Stimulated activated CD8-positive, alpha-beta memory T cell treated with anti-CD3 and anti-CD28 coated beads, Interleukin-4, amount 100 ng/mL, for 4 hours (primary cell): ENCODE results near the gene GRIK4.

Source experiments
- DNase-seq, 2 donors: peaks; one replicate each; pipeline ENCODE4 v3.0.0-alpha.2; 2020; ENCODE audit warnings: low read depth in 2 of 2, low spot score in 1 of 2

The GRIK4 gene

GRCh38 chr11:120509346-120510053 lies 2.0 kb upstream of the GRIK4 start:
- DNase-seq = no peak

- DNase-seq = no peak
Observed at GRCh38 chr11:120510406-120511115, 987 bp upstream of the GRIK4 start.

- no peak for DNase-seq
Observed at GRCh38 chr11:120511820-120512738, 531 bp downstream of the GRIK4 start.

- no peak for DNase-seq
Observed at GRCh38 chr11:120512739-120513435, 1.3 kb downstream of the GRIK4 start.

GRCh38 chr11:120513436-120514315 lies 2.1 kb downstream of the GRIK4 start:
- no peak for DNase-seq

- no peak for DNase-seq
Observed at GRCh38 chr11:120514541-120515121, 3.1 kb downstream of the GRIK4 start.

GRCh38 chr11:120515186-120515723 lies 3.7 kb downstream of the GRIK4 start:
- DNase-seq = no peak

GRCh38 chr11:120516461-120517389 lies 5.2 kb downstream of the GRIK4 start:
- DNase-seq = no peak

- no peak for DNase-seq
Observed at GRCh38 chr11:120517390-120517761, 5.8 kb downstream of the GRIK4 start.

- DNase-seq = no peak
Observed at GRCh38 chr11:120517801-120518291, 6.3 kb downstream of the GRIK4 start.

- DNase-seq = no peak
Observed at GRCh38 chr11:120518356-120518755, 6.8 kb downstream of the GRIK4 start.

GRCh38 chr11:120519474-120519873 lies 7.9 kb downstream of the GRIK4 start:
- no peak for DNase-seq

GRCh38 chr11:120520091-120520822 lies 8.7 kb downstream of the GRIK4 start:
- DNase-seq = no peak

- DNase-seq = no peak
Observed at GRCh38 chr11:120521176-120521575, 9.6 kb downstream of the GRIK4 start.

- DNase-seq = no peak
Observed at GRCh38 chr11:120522021-120522420, 10.5 kb downstream of the GRIK4 start.

- no peak for DNase-seq
Observed at GRCh38 chr11:120522736-120523135, 11.2 kb downstream of the GRIK4 start.

GRCh38 chr11:120523196-120523595 lies 11.6 kb downstream of the GRIK4 start:
- no peak for DNase-seq
